ENCODE results near the gene MYO1B. TPM values are rescaled to one million over a fixed set of nuclear protein-coding genes. Genes with fewer than 3 reads are reported as not detected.

The MYO1B gene
- total RNA-seq, 1 experiment from 2014 or later = 93.0 TPM

- intact Hi-C loops (cut with micrococcal nuclease) = no loop called here
- no peak for ATAC-seq
These were observed 123.8 kb downstream of the MYO1B start for GRCh38 chr2:191369034-191369433.

GRCh38 chr2:191374366-191374765 is 129.2 kb downstream of the MYO1B start:
- H3K27me3 ChIP-seq (ENCODE audit: low read length) = no peaks in the 10 kb centered on the region
- no peak overlapping the region for H3K9ac ChIP-seq (ENCODE audit: low read length)
- no peak for DNase-seq
- no peak overlapping the region for H3K4me3 ChIP-seq (ENCODE audit: low read length)
- H3F3A ChIP-seq (ENCODE audit: low read length, unreplicated experiment) = peaks cover 9% of the 10 kb centered on the region
- H3K79me2 ChIP-seq (ENCODE audit: low read length) = peaks cover 5% of the 10 kb centered on the region; the same call in 1 of the 2 replicates
- no peaks in the 10 kb centered on the region for H3K9me2 ChIP-seq (replicated peaks; ENCODE audit: low read length)
- intact Hi-C loops (cut with micrococcal nuclease) = loop anchor here (10.0 kb wide), 1 partner anchor 130 kb away; no protein-coding TSS in a partner anchor
- no peaks in the 10 kb centered on the region for H3K9me3 ChIP-seq (ENCODE audit: low read length)
- TF ChIP-seq EZH2phosphoT487 (IDR thresholded peaks at IDR 0.05; ENCODE audit: borderline replicate concordance, low read length) (no peak), EZH2 (IDR thresholded peaks at IDR 0.05; ENCODE audit: low read length, unreplicated experiment) (no peak), CTCF (conservative IDR thresholded peaks at IDR 0.05; ENCODE audit: low read depth, low read length) (no peak)
- H3K4me1 ChIP-seq (ENCODE audit: insufficient read depth, low read length) = peaks cover 22% of the 10 kb centered on the region
- no peak overlapping the region for H3K27ac ChIP-seq (ENCODE audit: low read length)
- no peak overlapping the region for H2AFZ ChIP-seq (ENCODE audit: low read length)
- ATAC-seq = no peak
- no TSS peak for BruUV-seq (replicated peaks)
- CTCF ChIA-PET = no interaction called here
- no peaks in the 10 kb centered on the region for H4K20me1 ChIP-seq (ENCODE audit: low read length)
- no peak overlapping the region for H3K4me2 ChIP-seq (ENCODE audit: low read length)
- H3K36me3 ChIP-seq (ENCODE audit: low read depth, low read length) = peaks cover 32% of the 10 kb centered on the region; the same call in 1 of the 2 replicates
- POLR2A ChIA-PET (ENCODE audit: unreplicated experiment) = no interaction called here

More at GRCh38 chr2:191369034-191369433, 123.8 kb downstream of the MYO1B start:
- CTCF ChIA-PET = no interaction called here
- DNase-seq = peak; percentile 44
- Histone ChIP-seq H3F3A (ENCODE audit: low read length, unreplicated experiment) (no peaks in the 10 kb centered on the region), H3K4me2 (ENCODE audit: low read length) (no peak overlapping the region), H3K4me1 (ENCODE audit: insufficient read depth, low read length) (0 out of 2 replicates have a peak, but pooled peaks cover 9% of the 10 kb centered on the region), H3K27ac (ENCODE audit: low read length) (no peak overlapping the region), H4K20me1 (ENCODE audit: low read length) (no peaks in the 10 kb centered on the region), H3K36me3 (ENCODE audit: low read depth, low read length) (peaks cover 42% of the 10 kb centered on the region), H3K9me3 (ENCODE audit: low read length) (no peaks in the 10 kb centered on the region), H3K9me2 (replicated peaks; ENCODE audit: low read length) (no peaks in the 10 kb centered on the region), H3K79me2 (ENCODE audit: low read length) (no peaks in the 10 kb centered on the region), H3K4me3 (ENCODE audit: low read length) (no peak overlapping the region), H3K27me3 (ENCODE audit: low read length) (no peaks in the 10 kb centered on the region), H3K9ac (ENCODE audit: low read length) (no peak overlapping the region), H2AFZ (ENCODE audit: low read length) (no peak overlapping the region)
- POLR2A ChIA-PET (ENCODE audit: unreplicated experiment) = no interaction called here
- TF ChIP-seq CTCF (conservative IDR thresholded peaks at IDR 0.05; ENCODE audit: low read depth, low read length) (peak; percentile 65), EZH2 (IDR thresholded peaks at IDR 0.05; ENCODE audit: low read length, unreplicated experiment) (no peak), EZH2phosphoT487 (IDR thresholded peaks at IDR 0.05; ENCODE audit: borderline replicate concordance, low read length) (no peak)
- BruUV-seq (replicated peaks) = no TSS peak

- no peak for ATAC-seq
- ChIA-PET POLR2A (ENCODE audit: unreplicated experiment) (no interaction called here), CTCF (no interaction called here)
- intact Hi-C loops (cut with micrococcal nuclease) = loop anchor here (5.0 to 10.0 kb wide), 2 partner anchors 128 to 130 kb away; partner anchors contain the start of gene MYO1B
- Histone ChIP-seq H3K9me3 (ENCODE audit: low read length) (no peaks in the 10 kb centered on the region), H3K4me3 (ENCODE audit: low read length) (no peak overlapping the region), H4K20me1 (ENCODE audit: low read length) (no peaks in the 10 kb centered on the region), H3F3A (ENCODE audit: low read length, unreplicated experiment) (peaks cover 9% of the 10 kb centered on the region), H2AFZ (ENCODE audit: low read length) (no peak overlapping the region), H3K36me3 (ENCODE audit: low read depth, low read length) (peaks cover 32% of the 10 kb centered on the region), H3K9ac (ENCODE audit: low read length) (no peak overlapping the region), H3K27me3 (ENCODE audit: low read length) (no peaks in the 10 kb centered on the region), H3K9me2 (replicated peaks; ENCODE audit: low read length) (no peaks in the 10 kb centered on the region), H3K4me1 (ENCODE audit: insufficient read depth, low read length) (peaks cover 22% of the 10 kb centered on the region), H3K79me2 (ENCODE audit: low read length) (peaks cover 5% of the 10 kb centered on the region; the same call in 1 of the 2 replicates), H3K27ac (ENCODE audit: low read length) (no peak overlapping the region), H3K4me2 (ENCODE audit: low read length) (no peak overlapping the region)
- no peak for DNase-seq
- TF ChIP-seq CTCF (conservative IDR thresholded peaks at IDR 0.05; ENCODE audit: low read depth, low read length) = no peak
- TF ChIP-seq EZH2 (IDR thresholded peaks at IDR 0.05; ENCODE audit: low read length, unreplicated experiment) = no peak
- TF ChIP-seq EZH2phosphoT487 (IDR thresholded peaks at IDR 0.05; ENCODE audit: borderline replicate concordance, low read length) = no peak
- no TSS peak for BruUV-seq (replicated peaks)
These were observed 129.7 kb downstream of the MYO1B start for GRCh38 chr2:191374939-191375338.

Measured in PC-3 (cell line).